AG10803 (cell line): ENCODE data around the gene MEGF6.

Experiments
- DNase-seq: peaks from one replicate; pipeline ENCODE4 v3.0.0; 2010; ENCODE audit warnings: low read depth
- H3K4me3 ChIP-seq: 2 replicates; pipeline ENCODE4 v1.5.1; 2011; ENCODE audit warnings: mild to moderate bottlenecking, low read length, control low read depth
- TF ChIP-seq, protein P1 (sequence below): conservative IDR thresholded peaks from 2 replicates; pipeline ENCODE4 v1.5.1; 2011; ENCODE audit warnings: mild to moderate bottlenecking, low read length, control low read depth, inconsistent platforms

Gene MEGF6

DNA sequence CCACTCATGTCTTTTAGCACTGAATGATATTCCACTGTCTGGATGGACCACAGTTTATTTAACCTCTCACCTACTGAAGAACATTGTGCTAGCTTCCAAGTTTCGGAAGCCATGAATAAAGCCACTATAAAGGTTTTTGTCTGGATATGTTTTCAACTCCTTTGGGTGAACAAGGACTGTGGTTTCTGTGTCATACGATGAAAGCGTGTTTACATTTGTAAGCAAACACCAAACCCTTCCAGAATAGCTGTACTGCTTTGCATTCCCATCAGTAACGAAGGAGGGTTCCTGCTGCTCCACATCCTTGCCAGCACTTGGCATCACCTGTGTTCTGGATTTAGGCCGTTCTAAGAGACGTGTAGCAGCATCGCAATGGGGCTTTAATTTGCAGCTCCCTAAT, 167.5 kb downstream of the MEGF6 start:
- TF ChIP-seq, protein P1, sequence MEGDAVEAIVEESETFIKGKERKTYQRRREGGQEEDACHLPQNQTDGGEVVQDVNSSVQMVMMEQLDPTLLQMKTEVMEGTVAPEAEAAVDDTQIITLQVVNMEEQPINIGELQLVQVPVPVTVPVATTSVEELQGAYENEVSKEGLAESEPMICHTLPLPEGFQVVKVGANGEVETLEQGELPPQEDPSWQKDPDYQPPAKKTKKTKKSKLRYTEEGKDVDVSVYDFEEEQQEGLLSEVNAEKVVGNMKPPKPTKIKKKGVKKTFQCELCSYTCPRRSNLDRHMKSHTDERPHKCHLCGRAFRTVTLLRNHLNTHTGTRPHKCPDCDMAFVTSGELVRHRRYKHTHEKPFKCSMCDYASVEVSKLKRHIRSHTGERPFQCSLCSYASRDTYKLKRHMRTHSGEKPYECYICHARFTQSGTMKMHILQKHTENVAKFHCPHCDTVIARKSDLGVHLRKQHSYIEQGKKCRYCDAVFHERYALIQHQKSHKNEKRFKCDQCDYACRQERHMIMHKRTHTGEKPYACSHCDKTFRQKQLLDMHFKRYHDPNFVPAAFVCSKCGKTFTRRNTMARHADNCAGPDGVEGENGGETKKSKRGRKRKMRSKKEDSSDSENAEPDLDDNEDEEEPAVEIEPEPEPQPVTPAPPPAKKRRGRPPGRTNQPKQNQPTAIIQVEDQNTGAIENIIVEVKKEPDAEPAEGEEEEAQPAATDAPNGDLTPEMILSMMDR: no peak
- no peak overlapping the region for H3K4me3 ChIP-seq
- no peak for DNase-seq

DNA sequence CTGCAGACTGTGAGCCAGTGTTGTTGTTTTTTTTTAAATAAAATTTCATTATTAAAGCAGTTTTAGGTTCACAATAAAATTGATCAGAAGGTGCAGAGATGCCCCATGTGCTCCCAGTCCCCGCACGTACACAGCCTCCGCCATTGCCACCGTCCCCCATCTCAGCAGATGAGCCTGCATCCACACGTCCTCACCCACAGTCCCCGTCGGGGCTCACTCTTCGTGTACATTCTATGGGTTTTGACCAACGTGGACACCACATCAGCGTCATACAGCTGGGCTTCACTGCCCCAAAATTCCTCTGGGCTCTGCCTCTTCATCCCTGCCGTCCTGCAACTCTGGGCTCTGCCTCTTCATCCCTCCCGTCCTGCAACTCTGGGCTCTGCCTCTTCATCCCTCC, 168.4 kb downstream of the MEGF6 start:
- DNase-seq: no peak
- TF ChIP-seq, protein P1: no peak
- no peak overlapping the region for H3K4me3 ChIP-seq

DNA sequence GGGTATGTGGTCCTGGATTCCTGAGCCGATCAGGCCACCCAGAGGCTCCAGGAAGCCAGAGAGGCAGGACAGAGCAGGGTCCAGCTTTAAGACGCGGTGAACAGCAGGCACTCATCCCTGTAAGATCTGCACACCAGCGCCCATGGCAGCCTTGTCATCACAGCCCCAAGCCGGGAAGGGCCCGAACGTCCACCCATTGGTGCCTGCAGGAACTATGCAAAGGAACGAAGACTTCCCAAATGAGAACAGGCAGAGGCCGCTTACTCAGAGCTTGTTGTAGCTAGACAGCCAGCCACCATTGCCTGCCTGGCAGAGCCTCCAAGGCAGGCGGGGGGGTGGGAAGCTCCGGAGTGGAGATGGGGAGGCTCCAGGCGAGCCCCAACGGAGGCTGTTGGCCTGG, 169.0 kb downstream of the MEGF6 start:
- no peak for DNase-seq
- TF ChIP-seq, protein P1: no peak

DNA sequence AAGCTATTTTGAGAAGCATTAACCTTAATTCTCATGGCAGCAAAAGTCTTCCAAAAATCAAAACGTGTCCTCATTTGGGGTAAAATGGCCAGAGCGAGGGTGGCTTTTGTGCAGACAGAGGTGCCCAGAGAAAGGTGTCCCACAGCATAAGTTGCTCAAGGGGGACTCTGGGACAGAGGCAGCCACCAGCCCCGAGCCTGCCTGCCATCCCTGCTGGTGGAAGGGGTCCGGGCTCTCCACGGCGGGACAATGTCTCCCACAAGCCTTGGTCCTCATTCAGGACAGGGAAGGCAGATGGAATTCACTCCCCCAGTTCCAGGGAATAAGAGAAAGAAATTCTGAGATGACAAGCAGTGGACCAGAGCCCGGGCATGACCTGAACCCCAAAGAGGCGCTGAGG, 169.4 kb downstream of the MEGF6 start:
- no peak overlapping the region for H3K4me3 ChIP-seq
- no peak for DNase-seq
- TF ChIP-seq, protein P1: no peak

More for the DNA sequence above, 169.0 kb downstream of the MEGF6 start:
- no peak overlapping the region for H3K4me3 ChIP-seq

DNA sequence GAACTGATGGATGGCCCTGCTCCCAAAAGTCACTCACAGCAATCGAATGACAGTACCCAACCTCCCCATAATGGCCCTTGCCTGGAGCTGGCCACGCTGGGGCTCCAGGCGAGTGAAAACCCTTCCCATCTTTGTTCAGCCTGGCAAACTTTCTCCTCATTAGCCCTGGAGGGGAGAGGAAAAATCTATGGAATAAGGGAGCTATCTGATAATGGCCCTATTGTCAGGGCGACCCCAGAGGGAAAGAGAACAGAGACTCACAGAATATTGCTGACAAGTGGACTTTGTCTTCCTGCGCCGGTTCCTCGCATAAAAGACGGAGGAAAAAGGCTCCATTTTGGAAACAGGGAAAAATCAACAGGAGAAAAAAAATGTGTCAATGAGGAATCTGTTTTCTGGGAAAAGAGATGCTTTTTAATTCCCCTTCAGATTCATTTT, 169.9 kb downstream of the MEGF6 start:
- no peak overlapping the region for H3K4me3 ChIP-seq
- no peak for DNase-seq
- TF ChIP-seq, protein P1: no peak

DNA sequence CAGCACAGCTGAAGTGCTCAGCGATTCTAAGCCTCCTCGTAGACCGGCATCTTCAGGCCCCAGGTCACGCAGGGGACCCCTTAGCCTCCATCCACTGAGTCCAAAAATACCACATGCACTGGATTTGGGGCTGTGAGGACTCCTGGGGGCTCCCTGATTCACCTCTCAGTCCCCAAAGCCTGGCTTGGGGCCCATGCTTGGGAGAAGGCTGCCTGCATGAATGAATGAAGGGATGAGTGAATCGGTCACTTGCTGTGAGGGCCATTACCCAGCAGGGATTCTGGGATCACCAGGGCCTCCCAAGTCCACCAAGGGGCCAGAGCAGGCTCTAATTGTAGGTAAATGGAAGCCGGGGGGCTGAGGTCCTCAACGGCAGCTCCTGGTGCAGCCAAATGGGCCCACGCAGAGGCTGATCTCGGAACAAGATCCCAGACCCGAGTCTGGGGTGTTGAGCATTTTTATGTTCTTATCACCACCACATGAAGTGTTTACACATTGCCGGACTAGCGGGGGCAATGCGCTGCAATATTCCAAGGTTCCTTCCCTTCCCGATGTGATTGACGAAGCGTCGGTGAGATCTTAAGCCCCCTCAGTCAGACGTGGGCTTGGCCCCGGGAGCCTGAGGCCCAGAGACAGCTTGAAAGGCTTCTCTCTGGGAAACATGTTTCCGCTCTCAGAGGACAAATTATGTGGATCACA, 170.4 kb downstream of the MEGF6 start:
- no peak for DNase-seq
- H3K4me3 ChIP-seq: no peak overlapping the region
- TF ChIP-seq, protein P1: no peak

DNA sequence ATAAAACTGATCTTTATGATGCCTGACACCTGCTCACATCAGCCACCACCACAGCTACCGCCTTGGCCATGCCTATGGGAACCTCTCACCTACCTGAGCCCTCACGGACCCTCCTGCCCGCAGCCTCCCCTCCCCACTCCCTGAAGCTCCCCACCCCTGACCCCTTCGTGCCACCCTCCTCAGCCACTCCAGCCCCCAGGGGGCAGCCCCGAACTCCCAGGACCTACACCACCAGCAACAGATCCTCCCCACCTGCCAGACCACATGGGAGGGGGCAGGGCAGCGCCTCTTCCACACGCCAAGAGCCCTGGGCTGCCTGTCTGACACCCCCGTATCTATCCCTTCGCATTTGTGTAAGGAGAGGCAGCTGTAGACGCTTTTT, 171.0 kb downstream of the MEGF6 start:
- no peak overlapping the region for H3K4me3 ChIP-seq
- TF ChIP-seq, protein P1: no peak
- DNase-seq: no peak
